Left lobe of liver (tissue), 2 donors: ENCODE data around the gene KCTD19. TPM values are rescaled to one million over a fixed set of nuclear protein-coding genes. Genes with fewer than 3 reads are reported as not detected.

Source experiments
- ATAC-seq: fragments of 200-7000 bp; cut with Tn5 transposase; one replicate; pipeline ENCODE4 v1.9.1; 2020; ENCODE audit warnings: mild to moderate bottlenecking, moderate library complexity
- DNase-seq: peaks from one replicate; pipeline ENCODE4 v3.0.0-alpha.2; 2020; ENCODE audit warnings: low spot score
- total RNA-seq: library from RNA; stranded (reverse); gene quantifications from one replicate; pipeline ENCODE4 v1.2.1, GENCODE V29; 2021
- donor health status: DM: no; HTN: no; CAD: no; lungs with moderate emphysema.
- donor health status: DM: no; HTN: yes; CAD: no.

KCTD19 gene
- total RNA-seq, 1 donor from 2014 or later: not detected

- ATAC-seq (peak; percentile 40), DNase-seq (peak; percentile 55)
Observed at GRCh38 chr16:67246081-67246755, 80.3 kb downstream of the KCTD19 start.

GRCh38 chr16:67245674-67246080, 80.9 kb downstream of the KCTD19 start:
- ATAC-seq: no peak
- DNase-seq: no peak

- no peak for ATAC-seq
- no peak for DNase-seq
Observed at GRCh38 chr16:67245186-67245585, 81.4 kb downstream of the KCTD19 start.

- DNase-seq (peak; percentile 51), ATAC-seq (peak; percentile 3)
Observed at GRCh38 chr16:67244387-67245185, 82.0 kb downstream of the KCTD19 start.

- DNase-seq (no peak), ATAC-seq (no peak)
Observed at GRCh38 chr16:67243481-67243880, 83.1 kb downstream of the KCTD19 start.

GRCh38 chr16:67242138-67242730, 84.3 kb downstream of the KCTD19 start:
- ATAC-seq (no peak), DNase-seq (no peak)

GRCh38 chr16:67241008-67241900, 85.3 kb downstream of the KCTD19 start:
- peak; percentile 49 for ATAC-seq
- no peak for DNase-seq

GRCh38 chr16:67240506-67240905, 86.0 kb downstream of the KCTD19 start:
- ATAC-seq: no peak

More at GRCh38 chr16:67240506-67240905, 86.0 kb downstream of the KCTD19 start:
- no peak for DNase-seq

Other genes with a start within 250 kb of the KCTD19 start
- gene PHAF1, start 216.8 kb downstream of the KCTD19 start, total RNA-seq: 29.1 TPM
- 1.6 TPM for gene B3GNT9, start 175.7 kb downstream of the KCTD19 start, total RNA-seq
- gene TRADD, start 166.8 kb downstream of the KCTD19 start, total RNA-seq: 12.1 TPM
- 20.6 TPM for gene FBXL8, start 166.8 kb downstream of the KCTD19 start, total RNA-seq
- gene HSF4, start 162.0 kb downstream of the KCTD19 start, total RNA-seq: 60.5 TPM
- gene NOL3, start 156.2 kb downstream of the KCTD19 start, total RNA-seq: 40.7 TPM
- gene MATCAP1, start 142.8 kb downstream of the KCTD19 start, total RNA-seq: 14.9 TPM
- gene EXOC3L1, start 136.6 kb downstream of the KCTD19 start, total RNA-seq: 1.8 TPM
- 19.0 TPM for gene E2F4, start 134.6 kb downstream of the KCTD19 start, total RNA-seq
- gene ELMO3, start 127.6 kb downstream of the KCTD19 start, total RNA-seq: 5.2 TPM
- 44.9 TPM for gene TMEM208, start 99.6 kb downstream of the KCTD19 start, total RNA-seq
- 5.9 TPM for gene FHOD1, start 79.3 kb downstream of the KCTD19 start, total RNA-seq
- 0.30 TPM for gene SLC9A5, start 77.8 kb downstream of the KCTD19 start, total RNA-seq
- 0.20 TPM for gene PLEKHG4, start 47.2 kb downstream of the KCTD19 start, total RNA-seq
- gene LRRC36, start 74 bp upstream of the KCTD19 start, total RNA-seq: 0.25 TPM
- 0.40 TPM for gene TPPP3, start 66.8 kb upstream of the KCTD19 start, total RNA-seq
- gene ZDHHC1, start 89.7 kb upstream of the KCTD19 start, total RNA-seq: 1.6 TPM
- 3.1 TPM for gene HSD11B2, start 104.4 kb upstream of the KCTD19 start, total RNA-seq
- gene ATP6V0D1, start 154.4 kb upstream of the KCTD19 start, total RNA-seq: 48.2 TPM
- gene AGRP, start 156.8 kb upstream of the KCTD19 start, total RNA-seq: not detected
- gene RIPOR1, start 202.1 kb upstream of the KCTD19 start, total RNA-seq: 29.7 TPM
- 13.4 TPM for gene CTCF, start 235.8 kb upstream of the KCTD19 start, total RNA-seq